CD14-positive monocyte (primary cell): ENCODE data around the gene USP15. TPM values are rescaled to one million over a fixed set of nuclear protein-coding genes. Genes with fewer than 3 reads are reported as not detected.

Source experiments
- DNase-seq, 3 donors: peaks; one replicate each; pipeline ENCODE4 v3.0.0-alpha.2; 2011 to 2022
- H2AFZ ChIP-seq: 2 replicates; pipeline ENCODE4 v1.6.0; 2012; ENCODE audit warnings: mild to moderate bottlenecking, low read depth, low read length, inconsistent platforms; ENCODE audit not compliant: insufficient read depth, poor library complexity, severe bottlenecking
- H3K27ac ChIP-seq, 2 donors: 1 replicate in 1 of 2; 2 replicates in 1 of 2; pipeline ENCODE4 v1.5.1; 2012 to 2013; ENCODE audit warnings: low read length in 2 of 2, control low read depth in 1 of 2, inconsistent platforms in 1 of 2, low read depth in 1 of 2, mild to moderate bottlenecking in 1 of 2
- H3K27me3 ChIP-seq, 2 donors: one replicate each; pipeline versions ENCODE4 v1.6.0 to v1.6.1; 2011 to 2013; ENCODE audit warnings: low read length in 2 of 2; ENCODE audit not compliant: control insufficient read depth in 2 of 2, insufficient read depth in 2 of 2
- H3K36me3 ChIP-seq, 2 donors: replicated peaks in 1 of 2; 1 replicate in 1 of 2; 2 replicates in 1 of 2; pipeline versions ENCODE4 v1.5.1 to v1.6.1; 2012 to 2013; ENCODE audit warnings: low read length in 2 of 2, control low read depth in 1 of 2, inconsistent platforms in 1 of 2, mild to moderate bottlenecking in 1 of 2; ENCODE audit not compliant: insufficient read depth in 2 of 2, control insufficient read depth in 1 of 2
- H3K4me1 ChIP-seq, 2 donors: 1 replicate in 1 of 2; 2 replicates in 1 of 2; pipeline versions ENCODE4 v1.5.1 to v1.6.1; 2012 to 2013; ENCODE audit warnings: low read length in 2 of 2, control low read depth in 1 of 2, inconsistent platforms in 1 of 2, mild to moderate bottlenecking in 1 of 2, moderate library complexity in 1 of 2; ENCODE audit not compliant: insufficient read depth in 2 of 2, control insufficient read depth in 1 of 2
- H3K4me2 ChIP-seq: replicated peaks from 2 replicates; pipeline ENCODE3; 2012; ENCODE audit warnings: low read length, moderate library complexity, mild to moderate bottlenecking; ENCODE audit not compliant: poor library complexity, severe bottlenecking; ENCODE audit errors: extremely low read depth
- H3K4me3 ChIP-seq, 3 experiments: fragments of 200-600 bp in 1 of 3; sonication (generic) in 1 of 3; replicated peaks in 1 of 3; 1 replicate in 2 of 3; 2 replicates in 1 of 3; pipeline ENCODE4 v1.5.1; 2011 to 2013; ENCODE audit warnings: low read length in 3 of 3, mild to moderate bottlenecking in 3 of 3, control low read depth in 2 of 3, low read depth in 2 of 3, inconsistent platforms in 1 of 3, moderate library complexity in 1 of 3
- H3K79me2 ChIP-seq: 2 replicates; pipeline ENCODE4 v1.6.0; 2012; ENCODE audit warnings: mild to moderate bottlenecking, control low read depth, inconsistent platforms, low read length, moderate library complexity; ENCODE audit not compliant: insufficient read depth
- H3K9ac ChIP-seq: 2 replicates; pipeline ENCODE4 v1.6.0; 2017; ENCODE audit warnings: low read length, mild to moderate bottlenecking; ENCODE audit not compliant: insufficient read depth, poor library complexity, severe bottlenecking
- H3K9me3 ChIP-seq, 2 donors: replicated peaks in 1 of 2; 1 replicate in 1 of 2; 2 replicates in 1 of 2; pipeline versions ENCODE4 v1.5.1 to v1.6.1; 2012 to 2013; ENCODE audit warnings: low read length in 2 of 2, control low read depth in 1 of 2; ENCODE audit not compliant: control insufficient read depth in 1 of 2, insufficient read depth in 1 of 2
- H4K20me1 ChIP-seq: 2 replicates; pipeline ENCODE4 v1.6.0; 2012; ENCODE audit warnings: mild to moderate bottlenecking, low read length, control low read depth, moderate library complexity; ENCODE audit not compliant: insufficient read depth
- H3K27ac Mint-ChIP-seq, 7 donors: one replicate each; pipeline ENCODE4 v1.8.0; 2020; ENCODE audit warnings: mild to moderate bottlenecking in 7 of 7, mixed read lengths in 7 of 7, moderate library complexity in 6 of 7, inconsistent platforms in 2 of 7
- H3K27me3 Mint-ChIP-seq, 3 donors: one replicate each; pipeline ENCODE4 v1.8.0; 2021 to 2022; ENCODE audit warnings: low read depth in 3 of 3, mild to moderate bottlenecking in 3 of 3, mixed read lengths in 3 of 3, moderate library complexity in 3 of 3, inconsistent platforms in 1 of 3
- H3K36me3 Mint-ChIP-seq, 2 donors: one replicate each; pipeline ENCODE4 v1.8.0; 2020; ENCODE audit warnings: mixed read lengths in 2 of 2, inconsistent platforms in 1 of 2, mild to moderate bottlenecking in 1 of 2
- H3K4me1 Mint-ChIP-seq: one replicate; pipeline ENCODE4 v1.8.0; 2020; ENCODE audit warnings: mild to moderate bottlenecking, mixed read lengths
- H3K4me3 Mint-ChIP-seq, 2 donors: one replicate each; pipeline ENCODE4 v1.8.0; 2020; ENCODE audit warnings: mild to moderate bottlenecking in 2 of 2, mixed read lengths in 2 of 2, moderate library complexity in 1 of 2
- H3K9me3 Mint-ChIP-seq, 7 donors: one replicate each; pipeline ENCODE4 v1.8.0; 2020 to 2022; ENCODE audit warnings: mixed read lengths in 7 of 7, mild to moderate bottlenecking in 6 of 7, moderate library complexity in 6 of 7, inconsistent platforms in 2 of 7
- WGBS: methylation state at CpG from one replicate; pipeline ENCODE4 v1.1.5; 2013; ENCODE audit warnings: missing lambda C conversion rate; ENCODE audit not compliant: insufficient coverage; 5-methylcytosine and 5-hydroxymethylcytosine counted together
- intact Hi-C, 2 donors: fragments of 100-400 bp; cut with micrococcal nuclease; formaldehyde crosslinking; loops; one replicate each; pipeline versions ENCODE4 v1.15.0 to v1.15.1; 2023
- polyA plus RNA-seq, 3 donors: library from polyadenylated mRNA; depleted of rRNA in 1 of 3; unstranded in 2 of 3; stranded (reverse) in 1 of 3; fragments of 300-500 nt in 2 of 3; fragments of >200 nt in 1 of 3; fragmentation: Illumina TruSeq in 2 of 3; gene quantifications; 1 replicate in 2 of 3; 2 replicates in 1 of 3; pipeline ENCODE4 v1.2.3, GENCODE V29; 2012 to 2021
- TF ChIP-seq, protein P1 (sequence below): fragments of 200-600 bp; IDR thresholded peaks from one replicate; pipeline ENCODE4 v1.8.0; 2022; ENCODE audit warnings: antibody characterized with exemption, mild to moderate bottlenecking

USP15 gene
- polyA plus RNA-seq, 3 donors, result 146 to 449 (median 180) TPM

DNA sequence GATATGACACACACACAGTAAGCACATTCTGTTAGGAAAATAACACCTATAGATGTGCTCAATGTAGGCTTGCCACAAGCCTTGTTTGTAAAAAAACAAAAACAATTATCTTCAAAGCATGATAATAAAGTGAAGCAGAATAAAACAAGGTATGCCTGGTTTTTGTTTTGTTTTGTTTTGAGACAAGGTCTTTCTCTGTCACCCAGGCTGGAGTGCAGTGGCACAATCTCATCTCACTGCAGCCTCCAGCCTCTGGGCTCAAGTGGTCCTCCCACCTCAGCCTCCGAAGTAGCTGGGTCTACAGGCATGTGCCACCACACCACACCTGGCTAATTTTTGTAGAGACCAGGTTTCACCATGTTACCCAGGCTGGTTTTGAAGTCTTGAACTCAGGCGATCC is 154.0 kb downstream of the USP15 start:
- Mint-ChIP-seq H3K27ac (no peak overlapping the region), H3K36me3 (peaks cover 10 to 28% of the 10 kb centered on the region in 2 donors), H3K4me1 (no peaks in the 10 kb centered on the region), H3K4me3 (no peak overlapping the region), H3K27me3 (no peaks in the 10 kb centered on the region), H3K9me3 (peaks cover 0 to 12% (median 2%) of the 10 kb centered on the region in 7 donors)
- peaks cover 34% of the 10 kb centered on the region for H4K20me1 ChIP-seq
- no peak for DNase-seq
- H2AFZ ChIP-seq, result no peak overlapping the region
- TF ChIP-seq, protein P1, sequence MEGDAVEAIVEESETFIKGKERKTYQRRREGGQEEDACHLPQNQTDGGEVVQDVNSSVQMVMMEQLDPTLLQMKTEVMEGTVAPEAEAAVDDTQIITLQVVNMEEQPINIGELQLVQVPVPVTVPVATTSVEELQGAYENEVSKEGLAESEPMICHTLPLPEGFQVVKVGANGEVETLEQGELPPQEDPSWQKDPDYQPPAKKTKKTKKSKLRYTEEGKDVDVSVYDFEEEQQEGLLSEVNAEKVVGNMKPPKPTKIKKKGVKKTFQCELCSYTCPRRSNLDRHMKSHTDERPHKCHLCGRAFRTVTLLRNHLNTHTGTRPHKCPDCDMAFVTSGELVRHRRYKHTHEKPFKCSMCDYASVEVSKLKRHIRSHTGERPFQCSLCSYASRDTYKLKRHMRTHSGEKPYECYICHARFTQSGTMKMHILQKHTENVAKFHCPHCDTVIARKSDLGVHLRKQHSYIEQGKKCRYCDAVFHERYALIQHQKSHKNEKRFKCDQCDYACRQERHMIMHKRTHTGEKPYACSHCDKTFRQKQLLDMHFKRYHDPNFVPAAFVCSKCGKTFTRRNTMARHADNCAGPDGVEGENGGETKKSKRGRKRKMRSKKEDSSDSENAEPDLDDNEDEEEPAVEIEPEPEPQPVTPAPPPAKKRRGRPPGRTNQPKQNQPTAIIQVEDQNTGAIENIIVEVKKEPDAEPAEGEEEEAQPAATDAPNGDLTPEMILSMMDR, result no peak
- no CpG with 5 or more reads among the region's 2 CpGs for WGBS
- H3K79me2 ChIP-seq, result no peaks in the 10 kb centered on the region
- H3K9ac ChIP-seq, result no peak overlapping the region
- H3K4me3 ChIP-seq, result no peak overlapping the region
- no peak overlapping the region for H3K4me2 ChIP-seq
- no peaks in the 10 kb centered on the region for H3K4me1 ChIP-seq
- H3K36me3 ChIP-seq, result peaks cover 7 to 23% of the 10 kb centered on the region in 2 donors
- H3K9me3 ChIP-seq, result no peaks in the 10 kb centered on the region
- H3K27ac ChIP-seq, result no peak overlapping the region
- no peaks in the 10 kb centered on the region for H3K27me3 ChIP-seq
- intact Hi-C loops, result no loop called here

DNA sequence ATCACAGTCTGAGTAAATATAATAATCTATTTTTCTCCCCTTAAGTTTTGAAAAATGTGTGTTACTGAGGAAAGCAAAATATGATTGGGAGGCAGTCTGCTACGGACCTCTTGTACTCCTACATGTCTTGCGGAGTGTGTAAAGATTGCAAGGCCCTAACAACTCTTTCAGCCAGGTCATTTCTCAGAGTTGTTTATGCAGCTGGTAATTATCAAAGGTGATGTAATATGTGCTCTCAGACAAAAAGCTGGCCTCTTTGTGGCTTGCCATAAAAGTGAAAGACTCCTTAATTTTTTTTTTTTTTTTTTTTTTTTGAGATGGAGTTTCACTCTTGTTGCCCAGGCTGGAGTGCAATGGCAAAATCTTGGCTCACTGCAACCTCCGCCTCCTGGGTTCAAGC is 165.9 kb downstream of the USP15 start:
- H3K36me3 Mint-ChIP-seq, result no peaks in the 10 kb centered on the region
- H3K9me3 Mint-ChIP-seq, result peaks cover 20 to 49% (median 38%) of the 10 kb centered on the region in 7 donors
- no CpG with 5 or more reads among the region's 3 CpGs for WGBS
- Histone ChIP-seq H3K4me1 (no peaks in the 10 kb centered on the region), H3K27ac (no peak overlapping the region), H3K36me3 (no peaks in the 10 kb centered on the region), H4K20me1 (no peaks in the 10 kb centered on the region), H3K4me3 (no peak overlapping the region), H3K9ac (no peak overlapping the region), H3K79me2 (no peaks in the 10 kb centered on the region), H3K4me2 (no peak overlapping the region), H3K9me3 (peaks cover 15 to 16% of the 10 kb centered on the region in 2 donors), H3K27me3 (no peaks in the 10 kb centered on the region), H2AFZ (no peak overlapping the region)
- H3K27ac Mint-ChIP-seq, result no peak overlapping the region
- TF ChIP-seq, protein P1, result no peak
- no peak overlapping the region for H3K4me3 Mint-ChIP-seq
- intact Hi-C loops, result no loop called here
- no peak for DNase-seq
- H3K27me3 Mint-ChIP-seq, result peaks cover 0 to 1% (median 0%) of the 10 kb centered on the region in 3 donors
- no peaks in the 10 kb centered on the region for H3K4me1 Mint-ChIP-seq
